C4-2B (cell line): ENCODE measurements around the gene CDKN2B-AS1.

ENCODE experiments used
- CTCF ChIP-seq: fragments of 450-650 bp; conservative IDR thresholded peaks from 2 replicates; pipeline ENCODE4 v1.5.1; 2017; ENCODE audit warnings: mild to moderate bottlenecking
- ZFX ChIP-seq: fragments of 450-650 bp; IDR thresholded peaks from 2 replicates; pipeline ENCODE4 v1.6.1; 2017

- no peak for TF ChIP-seq CTCF
- no peak for TF ChIP-seq ZFX
Observed at GRCh38 chr9:22002038-22002437, 7.4 kb downstream of the CDKN2B-AS1 start.
